IPS DF 19.7 (cell line): ENCODE results near the gene RTN1.

ENCODE experiments used
- DNase-seq: peaks from one replicate; pipeline ENCODE4 v3.0.0-alpha.2; 2013; ENCODE audit warnings: low read depth, low spot score

RTN1 gene

DNA sequence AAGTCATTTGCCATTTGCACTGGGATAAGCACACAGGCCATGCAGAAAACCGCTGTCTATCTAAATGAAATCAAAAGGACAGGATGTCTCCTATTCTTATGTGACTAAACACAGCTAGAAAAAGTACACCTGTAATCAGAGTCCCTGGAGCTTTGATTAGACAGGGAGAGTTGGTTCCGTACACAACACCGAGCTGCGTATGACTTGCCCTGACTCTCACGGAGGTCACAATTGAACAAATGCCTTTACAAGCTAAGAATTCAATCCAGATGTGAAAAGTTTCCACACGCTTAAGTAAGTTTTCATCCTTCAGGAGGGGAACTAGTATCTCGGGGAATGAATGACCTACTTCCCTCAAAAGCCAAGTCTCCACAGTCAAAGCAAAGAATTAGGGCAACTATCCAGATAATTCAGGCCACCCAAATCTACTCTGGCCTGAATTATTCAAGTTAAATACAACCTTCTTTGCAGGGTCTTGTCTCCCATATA lies 67.5 kb downstream of the RTN1 start:
- DNase-seq: no peak

DNA sequence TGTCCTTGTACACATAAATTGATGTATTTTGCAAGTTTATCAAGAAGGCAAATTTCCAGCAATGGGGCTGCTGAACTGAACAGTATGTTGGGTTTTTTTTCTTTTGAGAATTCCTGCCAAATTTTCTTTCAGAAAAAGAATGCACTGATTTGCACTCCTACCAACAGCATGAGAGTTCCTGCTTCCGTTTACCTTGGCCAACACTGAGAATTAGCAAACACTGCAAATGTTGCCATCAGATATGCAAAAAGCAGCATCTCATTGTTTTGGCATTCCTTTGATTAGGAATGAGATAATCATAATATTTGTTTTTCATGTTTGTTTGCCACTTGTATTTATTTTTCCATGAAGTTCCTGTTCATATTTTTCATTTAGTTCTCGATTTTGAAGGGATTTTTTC lies 82.4 kb downstream of the RTN1 start:
- DNase-seq: no peak

DNA sequence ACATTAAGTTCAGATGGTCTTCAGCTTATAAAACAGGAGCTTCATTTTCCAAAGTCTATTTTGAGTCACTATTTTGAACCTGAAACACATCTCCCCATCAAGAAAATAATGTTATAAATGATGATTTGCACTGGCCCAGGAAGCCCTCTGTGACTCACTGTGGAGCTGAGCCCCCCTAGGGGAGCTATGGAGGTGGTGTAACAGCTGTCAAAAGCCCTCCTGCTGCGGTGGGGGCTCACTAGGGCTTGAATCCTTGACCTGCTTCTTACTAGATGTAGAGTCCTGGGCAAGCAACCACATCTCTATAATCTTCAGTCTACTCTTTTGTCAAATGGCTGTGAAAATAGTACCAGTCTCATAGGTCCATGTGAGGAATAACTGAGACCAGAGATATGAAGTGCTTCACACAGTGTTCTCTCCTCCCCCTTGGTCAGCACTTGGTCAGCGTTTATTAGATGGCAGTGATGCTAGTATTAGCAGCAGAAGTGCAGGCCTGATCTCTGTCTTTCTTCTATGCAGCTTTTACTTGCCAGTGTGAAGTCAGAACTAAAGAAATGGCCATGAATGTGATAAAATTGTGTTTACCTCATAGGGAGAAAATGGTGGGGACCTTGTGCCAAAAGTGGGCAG lies 83.4 kb downstream of the RTN1 start:
- DNase-seq: no peak

DNA sequence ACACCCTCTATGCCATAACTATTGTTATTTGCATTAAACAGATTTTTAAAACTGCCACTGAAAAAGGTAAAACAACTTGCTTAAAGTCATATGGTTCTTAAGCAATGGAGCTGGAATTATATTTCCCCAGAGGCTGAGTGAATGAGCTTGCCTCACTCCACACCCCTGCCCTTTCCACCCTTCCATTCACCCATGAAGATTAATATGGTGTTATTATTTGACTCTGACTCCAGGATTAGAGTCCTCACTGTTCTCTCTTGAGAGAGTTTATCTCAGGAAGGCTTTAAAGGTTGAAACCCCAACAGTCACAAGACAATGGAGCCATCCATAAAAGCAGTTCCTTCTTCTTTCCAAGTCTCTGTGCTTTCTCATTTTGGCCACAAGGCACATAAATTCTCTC lies 84.9 kb downstream of the RTN1 start:
- no peak for DNase-seq

DNA sequence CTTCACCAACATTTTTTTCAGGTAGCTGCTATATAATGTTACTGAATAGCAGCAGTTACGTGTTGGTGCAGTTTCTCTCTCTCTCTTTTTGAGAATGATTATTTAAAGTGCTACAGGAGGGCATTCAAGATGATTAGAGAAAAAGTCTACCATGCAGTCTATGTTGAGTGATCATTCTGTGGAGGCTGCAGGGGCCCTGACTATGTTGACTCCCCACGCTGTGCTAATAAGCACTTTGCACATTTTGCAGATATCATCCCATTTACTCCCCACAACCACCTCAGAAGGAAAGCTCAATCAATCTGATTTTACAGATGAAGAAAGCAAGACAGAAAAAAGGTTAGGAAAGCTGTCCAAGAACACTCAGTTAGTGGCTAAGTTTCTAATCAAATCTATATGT lies 87.8 kb downstream of the RTN1 start:
- no peak for DNase-seq

DNA sequence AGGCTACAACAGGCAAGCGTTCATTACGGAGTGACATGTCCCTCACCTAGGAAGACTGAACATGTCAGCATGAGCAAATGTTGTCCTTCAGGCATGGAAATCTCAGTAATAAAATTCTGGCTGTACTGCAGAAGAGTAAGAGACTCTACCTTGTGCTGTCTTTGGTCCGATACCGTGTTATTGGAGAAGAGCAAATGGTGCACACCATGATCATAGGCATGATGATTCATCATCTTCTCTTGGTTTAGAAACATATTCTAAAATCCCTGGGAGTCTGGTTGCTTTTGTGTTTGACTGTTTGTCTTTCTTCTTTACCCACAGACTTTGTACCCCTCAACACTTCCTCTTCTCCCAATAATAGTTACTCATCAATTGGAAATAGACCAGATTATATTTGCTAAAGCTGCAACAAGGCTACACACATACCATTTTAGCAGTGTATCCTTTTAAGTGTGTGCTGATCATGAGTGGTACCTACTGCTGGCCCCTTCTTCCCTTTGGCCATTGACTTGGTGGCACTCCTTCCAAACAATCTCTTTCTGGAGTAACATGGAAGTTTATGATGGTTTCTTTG lies 93.5 kb downstream of the RTN1 start:
- DNase-seq: no peak

DNA sequence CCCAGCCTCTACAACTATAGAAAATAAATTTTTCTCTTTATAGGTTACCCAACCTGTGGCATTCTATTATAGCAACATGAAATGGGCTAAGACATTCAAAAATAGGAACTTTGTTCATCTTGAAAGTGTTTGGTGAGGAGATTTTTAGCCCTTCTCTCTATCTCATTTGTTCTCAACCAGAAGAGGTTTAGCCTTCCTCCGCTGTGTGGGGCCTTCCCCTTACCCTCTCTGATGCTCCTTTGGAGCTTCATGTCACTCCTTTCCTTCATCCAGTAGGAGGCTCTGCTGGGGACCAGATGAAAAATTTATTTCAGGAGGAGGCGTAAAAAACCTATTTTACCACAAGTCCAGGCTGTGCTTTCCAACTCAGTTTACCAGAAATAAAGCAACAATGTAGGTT lies 94.1 kb downstream of the RTN1 start:
- no peak for DNase-seq

DNA sequence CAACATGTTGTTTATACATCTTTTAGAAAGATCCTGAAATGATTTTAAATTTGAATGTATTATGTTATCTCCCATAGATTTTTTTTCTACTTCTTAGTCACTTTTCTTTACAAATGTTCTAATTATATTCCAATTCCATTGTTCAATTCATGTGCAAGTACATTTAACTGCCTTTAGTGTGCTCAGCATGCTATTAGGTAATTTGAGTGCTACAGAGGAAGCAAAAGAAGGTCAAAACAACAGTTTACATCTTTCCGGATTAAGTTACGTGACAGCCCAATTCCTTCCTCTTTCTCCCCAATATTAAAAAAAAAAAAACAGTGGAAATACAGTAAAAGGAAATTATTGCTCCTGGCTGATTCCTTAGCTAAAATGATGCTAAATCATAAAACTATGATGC lies 98.3 kb downstream of the RTN1 start:
- no peak for DNase-seq

DNA sequence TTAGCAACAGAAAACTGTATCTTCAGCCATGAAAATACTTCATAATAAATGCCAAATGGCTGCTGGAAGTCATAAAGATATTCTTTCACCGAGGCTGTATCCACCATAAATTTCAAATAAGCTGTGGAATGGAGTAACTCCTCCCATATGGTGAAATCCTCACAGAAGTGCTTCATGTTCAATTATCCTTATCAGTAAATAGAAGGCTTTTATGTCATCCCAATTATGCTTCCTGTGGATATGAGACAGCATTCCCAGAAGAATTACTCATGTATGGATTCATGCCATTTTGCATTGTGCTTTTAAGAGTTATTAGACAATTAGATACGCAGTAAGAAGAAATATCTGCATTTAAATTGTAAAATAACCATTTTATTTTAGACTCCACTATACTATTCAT lies 99.0 kb downstream of the RTN1 start:
- DNase-seq: no peak

DNA sequence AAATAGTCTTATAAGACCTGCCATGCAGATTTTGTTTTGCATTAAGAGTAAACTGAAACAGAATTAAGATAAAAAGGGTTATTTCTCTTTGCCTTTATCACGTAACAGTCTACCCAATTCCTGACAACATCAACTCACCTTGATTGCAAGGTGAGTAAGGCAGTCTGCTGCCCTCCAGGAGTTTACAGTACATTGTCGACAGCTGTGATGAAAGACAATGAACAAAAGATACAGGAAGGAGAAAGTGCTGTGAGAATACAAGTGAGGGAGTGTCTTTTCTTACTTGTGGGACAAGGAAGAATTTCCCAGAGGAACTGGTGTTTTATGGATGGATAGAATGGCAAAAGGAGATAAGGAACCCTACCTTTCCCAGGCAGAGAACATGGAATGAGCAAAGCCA lies 101.0 kb downstream of the RTN1 start:
- DNase-seq: no peak

DNA sequence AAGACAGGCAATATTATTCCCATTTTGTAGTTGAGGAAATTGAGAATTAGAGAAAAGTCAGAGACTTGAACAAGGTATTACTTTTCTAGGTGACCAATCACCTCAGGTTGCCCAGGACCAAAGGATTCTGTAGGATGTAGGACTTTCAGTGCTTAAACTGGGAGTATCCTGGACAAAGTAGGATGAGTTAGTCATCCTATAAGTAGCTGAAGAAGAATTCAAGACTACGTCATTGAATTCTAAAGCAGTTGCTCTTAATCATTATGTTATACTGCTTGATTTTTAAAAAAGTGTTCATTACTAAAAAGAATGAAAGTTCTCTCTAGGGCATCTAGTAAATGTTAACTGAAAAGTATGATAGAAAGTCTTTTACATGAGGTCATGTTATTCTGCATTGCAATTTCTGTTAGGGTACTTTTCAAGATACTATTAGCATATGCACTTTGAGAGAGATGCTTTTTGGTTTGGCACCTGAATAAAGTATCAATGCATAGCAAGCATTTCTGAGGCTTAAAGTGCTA lies 101.7 kb downstream of the RTN1 start:
- no peak for DNase-seq

DNA sequence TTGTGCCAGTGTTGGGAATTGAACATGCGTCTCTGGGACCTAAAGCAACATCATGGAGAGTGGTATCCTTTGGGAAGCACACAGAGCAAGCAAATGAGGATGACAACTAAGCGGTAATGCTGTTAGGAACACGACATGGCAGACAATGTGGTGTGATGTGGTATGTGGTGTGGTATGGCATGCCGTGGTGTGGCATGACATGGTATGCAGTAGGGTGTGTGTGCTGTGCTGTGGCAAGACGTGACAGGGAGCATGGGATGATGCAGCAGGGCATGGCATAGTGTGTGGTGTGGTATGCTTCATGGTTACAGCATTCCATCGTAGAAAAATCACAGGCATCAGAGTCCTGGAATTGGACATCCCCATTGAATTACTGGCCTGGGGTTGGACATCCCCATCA lies 108.7 kb downstream of the RTN1 start:
- DNase-seq: no peak

DNA sequence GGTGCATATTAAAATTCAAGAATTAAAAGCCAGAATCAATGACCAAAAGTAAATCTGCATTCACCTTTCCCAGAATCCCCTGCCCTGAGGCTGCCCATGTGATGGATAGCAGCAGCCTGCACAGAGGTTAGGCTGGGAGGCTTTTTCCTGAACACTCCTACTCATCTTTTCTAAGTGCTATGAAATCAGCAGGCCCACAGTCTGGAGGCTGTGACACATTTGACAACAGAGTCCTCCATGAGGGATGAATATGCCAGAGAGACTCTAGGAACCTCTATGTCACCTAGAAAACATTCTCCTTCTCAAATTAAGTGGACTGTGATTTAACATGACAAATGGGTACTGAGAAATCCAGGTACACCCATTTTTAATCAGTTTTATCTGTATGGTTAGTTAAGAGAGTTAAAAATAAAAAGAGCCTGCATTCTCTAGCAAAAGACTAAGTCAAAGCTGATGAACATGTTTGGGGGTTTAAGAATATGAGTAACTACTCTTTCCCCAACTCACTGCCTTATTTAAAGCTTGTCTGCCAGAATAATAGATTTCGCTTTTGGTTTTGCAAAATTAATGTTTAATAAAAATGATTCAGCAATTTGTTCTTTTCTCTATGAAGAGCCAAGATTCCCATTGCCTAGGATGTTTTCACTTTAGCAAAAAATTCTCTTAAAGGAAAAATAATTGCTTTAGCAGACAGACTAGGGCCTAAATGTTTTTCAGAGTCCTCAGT lies 115.0 kb downstream of the RTN1 start:
- no peak for DNase-seq

DNA sequence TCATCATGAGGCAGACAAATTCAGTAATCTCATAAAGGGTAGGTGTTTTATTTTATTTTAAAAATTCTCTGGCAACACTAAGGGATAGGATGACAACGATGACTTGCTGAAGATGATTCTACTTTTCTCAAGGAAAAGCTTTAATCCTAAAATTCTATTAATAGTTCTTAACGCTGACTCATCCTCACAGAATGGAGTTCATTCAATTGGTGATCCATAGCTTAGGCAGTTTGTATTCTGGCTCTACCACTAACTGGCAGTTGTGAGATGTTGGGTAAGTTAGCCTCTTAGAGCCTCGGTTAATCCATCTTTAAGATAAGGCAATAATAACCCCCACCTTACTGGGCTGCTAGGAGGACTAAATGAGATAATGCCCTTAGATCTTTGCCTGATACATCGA lies 116.3 kb downstream of the RTN1 start:
- DNase-seq: no peak

DNA sequence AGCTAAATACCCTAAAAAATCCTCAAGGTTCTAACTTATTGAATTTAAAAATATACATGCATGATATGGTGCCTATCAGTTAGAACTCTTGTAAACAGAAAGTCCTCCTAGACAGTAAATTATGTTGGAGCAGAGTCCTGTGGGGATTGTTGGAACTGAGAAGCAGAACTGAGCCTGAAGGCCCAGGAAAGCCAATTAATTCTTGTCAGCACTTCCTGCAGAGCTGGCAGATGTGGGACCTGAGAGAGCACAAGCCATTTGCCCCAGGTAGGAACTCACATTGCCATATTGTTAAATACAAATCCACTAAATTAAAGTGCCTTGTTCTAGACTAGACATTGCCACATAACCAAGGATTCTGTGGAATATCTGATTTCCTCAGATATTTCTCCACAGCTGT lies 117.1 kb downstream of the RTN1 start:
- DNase-seq: no peak

DNA sequence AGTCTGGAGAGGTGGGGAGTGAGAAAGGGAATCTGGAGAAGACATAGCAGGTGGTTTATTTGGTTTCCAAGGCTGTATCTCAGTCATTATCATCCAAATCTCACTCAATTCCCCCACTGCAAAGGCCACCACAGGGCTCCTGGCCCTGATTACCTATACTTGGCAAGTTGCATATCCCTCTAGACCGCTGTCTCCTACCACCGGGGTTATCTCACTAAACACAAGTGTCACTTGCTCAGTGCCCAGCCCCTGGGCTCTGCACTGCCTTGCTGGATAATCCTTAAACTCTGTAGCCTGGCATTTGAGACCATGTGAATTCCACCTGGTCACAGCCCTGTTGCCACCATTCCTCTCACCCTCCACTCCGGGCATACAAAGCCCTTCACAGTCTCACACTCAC lies 119.0 kb downstream of the RTN1 start:
- no peak for DNase-seq

DNA sequence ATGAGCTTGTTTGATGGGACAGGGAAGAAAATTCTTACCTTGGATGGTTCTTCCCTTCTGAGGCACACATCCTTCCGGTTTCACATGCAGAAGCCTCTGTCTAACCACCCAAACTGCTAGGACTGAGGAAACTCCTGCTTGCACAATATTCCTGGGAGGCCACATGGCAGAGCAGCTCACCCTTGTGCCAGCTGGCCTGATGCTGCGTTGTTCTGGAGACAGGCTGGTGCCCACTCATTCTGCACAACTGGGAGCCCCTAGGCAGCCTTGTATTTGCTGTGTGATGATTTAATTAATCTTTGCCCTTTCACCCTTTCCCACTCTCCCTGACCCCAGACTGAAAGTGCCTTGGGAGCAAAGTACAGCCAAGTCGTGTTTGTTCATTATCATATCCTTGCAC lies 130.8 kb downstream of the RTN1 start:
- DNase-seq: no peak

DNA sequence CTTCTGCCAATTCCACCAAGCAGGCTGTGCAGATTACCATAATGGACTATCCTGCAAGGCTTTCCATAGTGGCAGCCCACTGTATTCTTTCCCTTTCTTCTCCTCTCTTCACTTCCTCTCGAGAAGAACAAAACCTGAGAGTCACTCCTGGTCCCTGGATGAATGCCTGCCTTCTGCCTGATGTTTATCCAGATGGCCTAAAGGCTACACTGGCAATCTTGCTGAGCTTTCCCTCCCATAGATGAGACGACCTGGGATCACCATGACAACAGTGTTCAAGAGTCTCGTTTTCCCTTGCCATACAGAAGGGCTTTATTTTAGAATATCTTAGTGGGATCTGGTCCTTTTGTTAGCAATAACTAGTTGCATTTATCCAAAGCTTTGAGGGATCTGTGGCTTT lies 142.3 kb downstream of the RTN1 start:
- DNase-seq: no peak

DNA sequence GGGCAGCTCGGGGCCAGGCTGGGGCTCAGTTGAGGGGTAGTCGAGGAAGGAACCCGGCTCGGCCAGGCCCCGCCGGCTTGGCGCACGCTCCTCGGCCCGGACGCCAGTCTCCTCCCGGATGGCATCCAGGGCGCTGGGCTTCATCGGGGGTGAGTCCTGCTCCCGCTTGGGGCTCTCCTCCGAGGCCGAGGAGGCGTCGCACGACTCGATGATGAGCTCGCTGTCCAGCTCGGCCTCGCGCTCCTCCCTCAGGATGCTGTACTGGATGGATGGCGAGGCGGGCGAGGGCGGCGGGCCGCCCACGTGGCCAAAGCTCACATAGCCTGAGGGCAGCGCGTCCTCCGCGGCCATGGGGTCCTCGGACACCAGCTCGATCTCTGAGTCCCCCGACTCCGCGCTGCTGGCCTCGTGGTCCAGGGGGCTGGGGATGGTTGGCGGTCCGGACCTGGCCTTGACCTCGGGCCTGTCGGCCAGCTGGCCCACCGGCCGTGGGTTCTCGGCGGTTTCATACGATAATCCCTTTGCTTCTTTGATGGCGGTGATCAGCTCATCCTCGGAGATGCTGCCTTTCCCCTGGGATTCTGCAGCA lies 143.4 kb downstream of the RTN1 start:
- no peak for DNase-seq

DNA sequence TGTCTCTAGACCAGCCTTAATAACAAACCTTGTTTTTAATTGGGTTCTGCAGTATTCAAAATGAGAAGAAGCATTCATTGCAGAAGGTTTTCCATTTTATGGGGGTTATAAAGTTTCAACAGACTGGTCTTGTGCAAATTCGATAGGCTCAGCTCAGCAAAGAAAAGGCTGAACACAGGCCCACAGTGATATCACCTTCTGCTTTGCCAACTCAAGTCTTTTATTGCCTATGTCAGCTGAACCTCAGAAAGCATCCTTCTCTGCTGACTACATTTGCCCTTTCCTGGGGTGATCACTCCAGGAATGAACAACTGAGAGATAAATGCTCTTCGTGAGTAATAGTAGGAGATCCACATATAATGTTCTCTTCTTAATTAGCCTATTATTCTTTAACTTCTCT lies 159.5 kb downstream of the RTN1 start:
- DNase-seq: no peak

DNA sequence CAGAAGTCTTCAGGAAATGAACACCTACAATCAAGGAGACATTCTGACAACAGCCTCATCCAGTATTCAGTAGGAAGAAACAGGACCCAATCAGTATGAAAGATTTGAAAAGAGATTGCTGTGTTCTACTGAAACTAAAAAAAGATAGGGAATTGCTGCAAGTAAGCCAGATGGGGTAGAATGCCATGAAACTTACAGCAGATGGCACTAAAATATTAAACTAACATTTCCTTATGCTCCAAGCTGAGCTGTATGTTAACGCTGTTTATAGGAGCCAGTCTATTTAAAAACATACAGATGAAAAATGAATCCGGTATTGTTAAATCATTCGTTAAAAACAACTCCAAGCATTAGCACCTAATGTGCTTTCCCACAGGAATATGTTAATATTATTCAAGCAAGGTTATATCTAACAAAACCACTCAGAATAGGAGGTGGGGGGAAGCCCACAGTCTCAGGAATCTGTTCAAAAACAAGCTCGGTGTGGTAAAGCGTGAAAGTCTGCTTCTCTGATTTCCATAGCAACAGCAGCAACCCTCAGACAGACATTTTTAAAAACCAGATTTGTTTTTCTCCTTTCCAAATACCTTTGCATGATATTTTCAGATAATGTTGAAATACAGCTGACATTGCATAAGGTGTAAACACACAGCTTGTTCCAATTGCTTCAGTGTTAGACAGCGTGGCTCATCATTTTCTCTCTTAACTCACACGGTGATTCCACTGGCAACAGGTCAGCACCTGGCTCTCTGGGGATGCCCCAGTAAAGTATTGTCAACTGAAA lies 162.6 kb downstream of the RTN1 start:
- DNase-seq: no peak

DNA sequence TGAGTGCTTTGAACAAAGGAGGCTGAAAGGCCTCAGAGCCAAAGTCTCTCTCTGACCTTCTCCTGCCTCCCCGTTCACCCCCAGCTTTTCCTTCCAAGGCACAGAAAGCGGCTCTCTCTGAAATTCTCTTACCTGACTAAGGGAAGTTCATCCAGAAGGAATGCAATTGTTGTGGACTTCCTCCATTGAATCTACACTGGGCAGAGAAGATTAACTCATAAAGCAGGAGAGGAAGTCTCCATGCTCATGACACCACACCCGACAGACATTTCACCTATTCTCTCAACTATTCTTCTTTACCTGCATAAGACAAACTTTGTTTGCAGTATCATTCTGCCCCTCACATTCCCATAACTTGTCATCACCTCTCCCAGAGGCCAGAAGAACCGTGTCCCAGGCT lies 164.7 kb downstream of the RTN1 start:
- DNase-seq: no peak
